Activated T-cell treated with anti-CD3 and anti-CD28 coated beads, Interleukin-2, amount 50 U/mL, for 4 hours (primary cell): ENCODE measurements around the gene PCSK6. TPM values are rescaled to one million over a fixed set of nuclear protein-coding genes. Genes with fewer than 3 reads are reported as not detected.

ENCODE experiments used
- ATAC-seq, 2 donors: fragments of 200-7000 bp; cut with Tn5 transposase; one replicate each; pipeline ENCODE4 v1.10.0; 2021
- DNase-seq: peaks from one replicate; pipeline ENCODE4 v3.0.0-alpha.2; 2020
- H3K27me3 Mint-ChIP-seq: one replicate; pipeline ENCODE4 v1.8.0; 2021; ENCODE audit warnings: low read depth, mixed read lengths
- H3K36me3 Mint-ChIP-seq: one replicate; pipeline ENCODE4 v1.8.0; 2022; ENCODE audit warnings: mixed read lengths; ENCODE audit not compliant: insufficient read depth
- H3K4me1 Mint-ChIP-seq: one replicate; pipeline ENCODE4 v1.8.0; 2021; ENCODE audit warnings: low read depth, mixed read lengths
- H3K4me3 Mint-ChIP-seq: one replicate; pipeline ENCODE4 v1.8.0; 2021; ENCODE audit warnings: mild to moderate bottlenecking, moderate library complexity, mixed read lengths
- H3K9me3 Mint-ChIP-seq: one replicate; pipeline ENCODE4 v1.8.0; 2021; ENCODE audit warnings: mixed read lengths
- total RNA-seq, 3 donors: library from RNA; stranded (reverse); gene quantifications; one replicate each; pipeline ENCODE4 v1.2.1, GENCODE V29; 2021

Gene PCSK6
- total RNA-seq, 3 donors from 2014 or later = 0.53 to 0.83 (median 0.65) TPM

- Mint-ChIP-seq H3K4me1 (peaks cover 5% of the 10 kb centered on the region), H3K4me3 (no peak overlapping the region), H3K27me3 (peaks cover 44% of the 10 kb centered on the region)
These were observed 975 bp downstream of the PCSK6 start for GRCh38 chr15:101488300-101489164.

GRCh38 chr15:101486696-101487459, 2.6 kb downstream of the PCSK6 start:
- ATAC-seq = no peak
- Mint-ChIP-seq H3K4me3 (no peak overlapping the region), H3K27me3 (peaks cover 44% of the 10 kb centered on the region)

More at GRCh38 chr15:101488300-101489164, 975 bp downstream of the PCSK6 start:
- H3K9me3 Mint-ChIP-seq = no peaks in the 10 kb centered on the region
- no peak for DNase-seq
- no peaks in the 10 kb centered on the region for H3K36me3 Mint-ChIP-seq
- ATAC-seq = no peak

DNA sequence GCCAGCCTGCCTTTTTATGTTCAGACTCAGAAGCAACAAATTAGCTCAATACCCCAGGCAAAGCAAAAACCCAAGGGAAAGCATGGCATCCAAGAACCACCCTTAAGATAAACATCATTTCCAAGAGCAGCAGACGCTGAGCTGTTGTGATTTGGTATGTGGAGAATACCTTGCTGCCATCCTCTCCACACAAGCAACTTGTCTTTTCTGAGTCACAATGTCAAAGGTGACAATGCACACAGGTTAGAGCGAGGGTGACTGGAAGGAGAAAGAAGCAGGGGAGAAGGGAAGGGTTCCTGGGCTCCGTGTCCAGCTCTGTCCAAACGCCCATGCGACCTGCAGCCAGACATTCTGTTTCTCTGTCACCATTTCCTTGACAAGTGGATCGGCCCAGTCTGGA, 6.0 kb downstream of the PCSK6 start:
- Mint-ChIP-seq H3K36me3 (no peaks in the 10 kb centered on the region), H3K9me3 (no peaks in the 10 kb centered on the region), H3K27me3 (peaks cover 28% of the 10 kb centered on the region), H3K4me3 (no peak overlapping the region), H3K4me1 (peaks cover 2% of the 10 kb centered on the region)
- DNase-seq (no peak), ATAC-seq (no peak)

More at GRCh38 chr15:101486696-101487459, 2.6 kb downstream of the PCSK6 start:
- DNase-seq = no peak
- Mint-ChIP-seq H3K4me1 (peaks cover 5% of the 10 kb centered on the region), H3K9me3 (no peaks in the 10 kb centered on the region), H3K36me3 (no peaks in the 10 kb centered on the region)

GRCh38 chr15:101482526-101483371, 6.8 kb downstream of the PCSK6 start:
- no peaks in the 10 kb centered on the region for H3K4me1 Mint-ChIP-seq
- no peak overlapping the region for H3K4me3 Mint-ChIP-seq
- no peaks in the 10 kb centered on the region for H3K36me3 Mint-ChIP-seq
- no peak for ATAC-seq
- H3K27me3 Mint-ChIP-seq = peaks cover 23% of the 10 kb centered on the region
- no peak for DNase-seq
- H3K9me3 Mint-ChIP-seq = no peaks in the 10 kb centered on the region

- DNase-seq (no peak), ATAC-seq (no peak)
- Mint-ChIP-seq H3K27me3 (peaks cover 17% of the 10 kb centered on the region), H3K36me3 (no peaks in the 10 kb centered on the region), H3K9me3 (no peaks in the 10 kb centered on the region), H3K4me1 (no peaks in the 10 kb centered on the region), H3K4me3 (no peak overlapping the region)
These were observed 7.5 kb downstream of the PCSK6 start for GRCh38 chr15:101481917-101482525.

DNA sequence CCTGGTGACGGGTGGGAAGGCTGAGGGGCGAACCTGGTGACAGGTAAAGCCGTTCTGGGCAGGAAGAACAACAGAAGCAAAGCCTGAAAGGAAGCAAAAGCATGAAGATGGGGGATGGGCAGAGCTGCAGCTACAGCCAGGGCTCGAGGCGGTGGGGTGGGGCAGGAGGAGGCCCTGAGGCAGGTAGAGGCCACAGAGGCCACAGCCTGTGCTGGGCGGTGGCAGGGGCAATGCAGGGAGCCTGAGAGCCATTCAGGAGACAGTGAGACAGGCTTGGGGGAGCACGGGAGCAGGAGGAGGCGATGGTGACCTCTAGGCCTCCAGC, 8.2 kb downstream of the PCSK6 start:
- no peak for ATAC-seq
- no peaks in the 10 kb centered on the region for H3K9me3 Mint-ChIP-seq
- H3K27me3 Mint-ChIP-seq = peaks cover 12% of the 10 kb centered on the region
- DNase-seq = no peak
- H3K4me1 Mint-ChIP-seq = no peaks in the 10 kb centered on the region
- no peak overlapping the region for H3K4me3 Mint-ChIP-seq
- no peaks in the 10 kb centered on the region for H3K36me3 Mint-ChIP-seq

DNA sequence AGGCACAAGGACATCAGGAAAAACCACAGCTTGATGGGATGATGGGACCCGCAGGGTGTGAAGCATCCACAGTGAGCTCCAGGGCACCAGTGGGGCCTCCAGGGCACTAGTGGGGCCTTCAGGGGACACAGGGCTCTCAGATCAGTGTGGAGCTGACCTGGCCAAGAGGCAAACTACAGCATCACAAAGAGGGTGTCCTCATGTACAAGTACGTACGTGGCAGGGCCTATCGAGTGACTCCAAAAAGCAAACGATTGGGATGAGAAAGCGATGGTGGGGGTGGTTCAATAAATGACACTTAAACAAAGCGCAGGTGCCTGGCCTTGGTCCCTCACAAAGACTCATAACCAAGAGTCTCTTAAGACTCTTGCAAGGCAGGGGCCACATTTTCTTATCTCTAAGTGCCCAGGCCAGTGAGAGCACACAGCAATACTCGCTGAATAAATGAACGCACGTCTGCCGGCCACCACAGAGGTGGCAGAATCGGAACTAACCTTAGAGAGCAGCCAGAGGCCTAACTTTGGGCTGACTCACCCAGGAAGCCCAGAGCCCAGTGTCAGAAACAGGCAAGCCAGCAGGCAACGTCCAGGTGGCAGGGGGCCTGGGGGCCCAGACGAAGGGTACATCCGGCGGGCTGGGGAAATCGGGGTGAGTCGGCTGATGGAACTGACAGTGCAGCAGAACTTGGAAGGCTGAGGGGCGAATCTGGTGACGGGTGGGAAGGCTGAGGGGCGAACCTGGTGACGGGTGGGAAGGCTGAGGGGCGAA, 8.7 kb downstream of the PCSK6 start:
- no peak for ATAC-seq
- H3K36me3 Mint-ChIP-seq = no peaks in the 10 kb centered on the region
- H3K27me3 Mint-ChIP-seq = peaks cover 9% of the 10 kb centered on the region
- no peak for DNase-seq
- H3K4me1 Mint-ChIP-seq = no peaks in the 10 kb centered on the region
- no peaks in the 10 kb centered on the region for H3K9me3 Mint-ChIP-seq
- H3K4me3 Mint-ChIP-seq = no peak overlapping the region

DNA sequence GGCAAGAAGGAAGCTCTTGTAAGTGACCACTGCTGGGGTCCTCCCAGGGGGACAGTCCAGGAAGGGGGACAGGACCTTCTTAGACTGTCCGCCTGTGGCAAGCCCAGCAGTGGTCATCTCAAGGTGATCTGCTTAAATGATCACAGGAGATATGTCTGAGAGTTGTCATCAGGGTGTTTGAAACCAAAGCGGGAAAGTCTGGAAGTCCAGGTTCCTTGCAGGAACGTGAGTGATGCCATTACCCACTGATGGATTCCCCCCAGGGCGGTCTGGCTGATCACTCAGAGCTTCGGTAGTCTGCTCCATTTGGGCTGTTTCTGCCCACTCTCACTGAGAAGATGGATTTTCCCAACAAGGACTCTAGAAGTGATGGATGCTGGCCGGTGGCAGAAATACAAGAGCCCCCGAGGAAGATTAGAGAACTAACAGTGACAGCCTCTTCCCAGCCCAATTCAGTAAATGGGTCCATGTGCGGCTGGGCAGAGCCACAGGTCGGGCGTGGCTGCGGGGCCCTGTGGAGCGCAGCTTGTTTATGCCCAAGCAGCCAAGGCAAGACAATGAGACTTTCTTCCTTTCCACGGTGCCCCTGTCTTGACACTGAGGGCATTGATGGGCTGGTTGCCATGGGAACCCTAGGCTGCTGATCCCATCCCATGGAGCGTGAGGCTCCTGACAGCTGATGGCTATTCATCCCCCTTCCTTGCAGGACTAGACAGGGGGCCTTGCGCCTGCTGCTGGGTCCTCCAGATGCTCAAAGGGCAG, 9.5 kb downstream of the PCSK6 start:
- DNase-seq (no peak), ATAC-seq (no peak)
- no peaks in the 10 kb centered on the region for H3K36me3 Mint-ChIP-seq
- no peaks in the 10 kb centered on the region for H3K9me3 Mint-ChIP-seq
- no peak overlapping the region for H3K4me3 Mint-ChIP-seq
- no peaks in the 10 kb centered on the region for H3K4me1 Mint-ChIP-seq
- H3K27me3 Mint-ChIP-seq = peaks cover 6% of the 10 kb centered on the region

DNA sequence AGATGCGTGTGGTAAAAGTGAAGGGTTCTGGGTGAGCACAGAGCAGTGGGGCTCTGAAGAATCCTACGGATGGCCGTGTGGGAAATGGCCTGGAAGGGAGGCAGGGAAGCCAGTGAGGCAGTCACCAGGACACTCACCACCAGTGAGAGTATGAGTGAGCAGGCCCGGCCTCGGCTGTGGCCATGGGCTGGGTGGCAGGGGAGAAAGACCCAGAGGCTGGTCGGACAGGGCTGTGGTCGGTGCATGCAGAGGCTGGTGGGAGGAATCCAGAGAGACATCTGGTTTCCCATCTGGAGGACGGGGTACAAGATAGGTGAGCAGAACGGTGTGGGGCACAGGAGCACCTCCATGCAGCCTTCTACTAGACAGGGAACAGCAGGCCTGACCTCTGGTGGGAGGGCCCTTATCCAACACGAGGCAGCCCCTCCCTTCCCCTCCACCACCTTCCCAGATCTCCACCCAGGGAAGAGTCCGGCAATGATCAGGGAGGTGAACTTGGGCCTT, 10.1 kb downstream of the PCSK6 start:
- H3K4me3 Mint-ChIP-seq = no peak overlapping the region
- ATAC-seq (no peak), DNase-seq (no peak)
- H3K4me1 Mint-ChIP-seq = no peaks in the 10 kb centered on the region
- no peaks in the 10 kb centered on the region for H3K36me3 Mint-ChIP-seq
- peaks cover 12% of the 10 kb centered on the region for H3K27me3 Mint-ChIP-seq
- H3K9me3 Mint-ChIP-seq = no peaks in the 10 kb centered on the region

DNA sequence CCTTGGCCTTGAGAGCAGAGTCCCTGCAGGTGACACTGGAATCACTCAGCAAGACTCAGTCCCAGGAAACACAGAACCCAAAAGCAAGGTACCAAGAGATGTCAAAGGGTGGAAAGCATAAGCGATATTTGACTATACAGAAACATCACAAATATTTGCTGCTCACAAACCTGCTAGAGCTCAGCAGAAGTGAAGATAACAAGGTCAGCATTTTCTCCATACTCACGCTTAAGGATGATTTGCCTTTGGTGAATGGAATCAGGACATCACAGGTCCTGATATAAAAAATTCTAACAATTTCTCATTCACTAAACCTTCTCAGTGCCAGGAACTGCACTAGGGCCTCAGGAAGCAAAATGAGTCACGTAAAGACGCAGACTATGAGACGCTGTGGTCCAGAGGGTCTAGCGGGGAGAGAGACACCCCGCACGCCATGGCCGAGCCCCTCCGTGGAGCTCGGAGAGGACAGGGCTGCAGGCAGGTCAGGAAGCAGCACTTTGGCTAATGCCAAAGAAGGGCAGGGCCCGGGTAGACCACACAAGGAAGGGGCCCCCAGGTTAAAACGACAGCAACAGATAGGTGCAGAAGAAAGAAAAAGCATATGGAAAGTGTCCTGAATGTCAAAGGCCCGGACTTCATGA, 10.7 kb downstream of the PCSK6 start:
- ATAC-seq (no peak), DNase-seq (no peak)
- Mint-ChIP-seq H3K9me3 (no peaks in the 10 kb centered on the region), H3K4me1 (no peaks in the 10 kb centered on the region), H3K27me3 (peaks cover 13% of the 10 kb centered on the region), H3K4me3 (no peak overlapping the region), H3K36me3 (no peaks in the 10 kb centered on the region)

- H3K4me1 Mint-ChIP-seq = no peaks in the 10 kb centered on the region
- peaks cover 13% of the 10 kb centered on the region for H3K27me3 Mint-ChIP-seq
- ATAC-seq = no peak
- H3K9me3 Mint-ChIP-seq = no peaks in the 10 kb centered on the region
- H3K36me3 Mint-ChIP-seq = no peaks in the 10 kb centered on the region
- no peak overlapping the region for H3K4me3 Mint-ChIP-seq
- DNase-seq = no peak
These were observed 11.6 kb downstream of the PCSK6 start for GRCh38 chr15:101477851-101478362.

DNA sequence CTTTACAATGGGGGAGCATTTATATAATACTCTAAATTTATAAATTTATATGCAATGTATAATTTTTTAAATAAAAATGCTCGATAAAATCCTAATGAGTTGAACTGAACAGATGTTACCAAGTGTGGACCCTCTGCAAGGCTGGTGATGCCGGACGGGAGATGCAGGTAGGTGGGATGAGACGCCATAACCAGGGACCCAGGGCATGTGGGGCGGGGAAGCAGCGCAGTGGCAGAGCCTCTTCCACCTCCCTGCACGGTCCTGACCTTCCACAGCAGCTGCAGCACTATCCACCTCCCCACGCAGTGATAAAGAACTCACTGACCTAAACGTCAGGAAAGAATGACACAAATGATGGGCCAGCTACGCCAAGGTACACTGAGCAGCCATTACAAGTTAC, 12.8 kb downstream of the PCSK6 start:
- H3K9me3 Mint-ChIP-seq = no peaks in the 10 kb centered on the region
- no peak overlapping the region for H3K4me3 Mint-ChIP-seq
- ATAC-seq = no peak
- H3K27me3 Mint-ChIP-seq = peaks cover 13% of the 10 kb centered on the region
- no peak for DNase-seq
- no peaks in the 10 kb centered on the region for H3K36me3 Mint-ChIP-seq
- no peaks in the 10 kb centered on the region for H3K4me1 Mint-ChIP-seq
